GM21360 (cell line): ENCODE results near the gene ASTL.

ENCODE experiments used
- ATAC-seq: cut with Tn5 transposase; IDR thresholded peaks from one replicate; pipeline ENCODE4 v1.9.1; 2021; ENCODE audit warnings: mild to moderate bottlenecking, moderate library complexity; ENCODE audit not compliant: unreplicated experiment

Gene ASTL

DNA sequence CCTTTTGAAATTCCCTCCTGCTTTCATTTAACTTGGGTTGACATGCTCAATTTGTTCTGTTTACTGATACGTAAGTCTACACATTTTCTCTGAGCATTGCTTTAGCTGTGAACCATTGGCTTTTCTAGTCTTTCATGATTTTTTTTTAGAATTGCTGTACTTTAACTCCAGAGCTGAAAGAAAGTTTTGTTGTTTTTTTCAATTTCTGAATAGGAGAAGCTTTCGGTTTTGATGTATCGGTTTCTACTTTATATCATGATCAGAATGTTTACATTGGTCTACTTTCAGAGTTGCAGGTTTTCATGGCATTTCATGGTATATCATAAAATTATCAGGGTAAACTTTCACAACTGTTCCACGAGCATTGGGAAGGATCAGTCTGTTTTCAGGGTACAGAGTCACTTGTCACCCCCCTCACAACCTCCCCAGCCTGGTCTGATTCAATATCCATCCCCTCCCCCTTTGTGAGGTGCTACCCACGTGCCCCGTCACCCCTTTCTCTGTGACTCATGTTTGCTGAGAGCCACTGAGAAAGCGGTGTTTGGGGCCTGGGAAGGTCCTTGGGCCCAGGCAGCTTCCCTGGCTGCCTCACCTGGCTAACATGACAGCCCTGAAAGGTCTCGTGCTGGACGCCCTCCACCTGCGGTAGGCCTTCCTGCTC is 7.0 kb downstream of the ASTL start:
- ATAC-seq, result no peak

DNA sequence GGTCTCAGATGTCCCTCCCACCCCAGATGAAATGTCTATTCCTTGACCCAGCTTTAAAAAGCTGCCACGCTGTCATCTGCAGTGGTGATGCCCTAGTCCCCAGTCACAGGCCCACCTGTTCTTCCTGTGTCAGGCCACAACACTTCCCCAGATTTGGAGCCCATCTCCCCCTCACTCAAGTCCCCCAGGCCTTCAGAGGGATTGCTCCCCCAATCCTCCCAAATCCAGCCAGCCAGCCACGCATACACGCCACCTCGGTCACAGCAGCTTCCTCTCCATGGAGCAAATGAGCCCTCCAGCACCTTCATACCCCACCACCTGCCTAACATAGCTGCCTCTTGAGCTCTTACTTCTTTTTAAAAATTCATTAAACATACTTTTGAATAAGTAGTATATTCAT is 7.8 kb downstream of the ASTL start:
- no peak for ATAC-seq

DNA sequence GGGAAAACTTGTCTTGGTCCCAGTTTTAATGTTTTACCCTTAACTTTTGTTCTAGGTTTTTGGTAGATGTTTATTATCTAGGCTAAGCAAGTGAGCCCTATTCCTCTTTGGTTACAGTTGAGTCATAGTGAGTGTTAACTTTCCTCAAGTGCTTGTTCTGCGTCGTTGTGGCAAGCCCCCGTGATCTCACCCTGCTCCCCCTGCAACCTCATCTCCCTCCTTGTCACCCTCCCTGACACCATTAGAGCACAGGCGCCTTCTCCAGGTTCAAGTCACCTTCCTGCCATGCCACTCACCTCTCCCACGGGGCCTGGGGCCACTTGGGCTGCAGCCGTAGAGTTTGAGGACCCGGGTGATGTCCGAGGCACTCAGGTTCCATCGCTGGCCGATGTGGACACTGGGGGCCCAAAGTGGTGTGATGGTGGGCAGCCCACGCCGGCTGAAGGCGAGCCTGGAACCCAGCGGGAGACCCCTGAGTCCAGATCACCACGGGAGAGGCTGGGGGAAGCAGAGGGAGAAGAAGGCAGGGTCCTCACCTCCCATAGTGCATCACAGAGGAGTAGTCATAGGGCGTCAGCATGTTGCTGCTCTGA is 8.7 kb downstream of the ASTL start:
- no peak for ATAC-seq

DNA sequence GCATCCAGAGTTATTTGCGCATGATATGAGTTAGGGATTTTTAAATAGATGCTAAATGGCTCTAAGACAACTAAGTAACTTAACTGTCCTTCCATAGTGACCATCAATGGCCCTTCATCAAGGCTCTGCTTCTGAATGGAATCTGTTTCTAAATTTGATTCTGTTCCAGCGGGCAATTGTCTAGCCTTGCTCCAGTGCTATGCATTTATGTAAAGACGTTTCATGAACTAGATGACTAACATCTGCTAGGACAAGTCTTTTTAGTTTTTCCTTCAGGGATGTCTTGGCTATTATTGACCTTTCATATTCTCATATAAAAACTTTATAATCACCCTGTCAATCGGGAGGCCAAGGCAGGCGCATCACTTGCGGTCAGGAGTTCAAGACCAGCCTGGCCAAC is 9.8 kb downstream of the ASTL start:
- ATAC-seq, result no peak

DNA sequence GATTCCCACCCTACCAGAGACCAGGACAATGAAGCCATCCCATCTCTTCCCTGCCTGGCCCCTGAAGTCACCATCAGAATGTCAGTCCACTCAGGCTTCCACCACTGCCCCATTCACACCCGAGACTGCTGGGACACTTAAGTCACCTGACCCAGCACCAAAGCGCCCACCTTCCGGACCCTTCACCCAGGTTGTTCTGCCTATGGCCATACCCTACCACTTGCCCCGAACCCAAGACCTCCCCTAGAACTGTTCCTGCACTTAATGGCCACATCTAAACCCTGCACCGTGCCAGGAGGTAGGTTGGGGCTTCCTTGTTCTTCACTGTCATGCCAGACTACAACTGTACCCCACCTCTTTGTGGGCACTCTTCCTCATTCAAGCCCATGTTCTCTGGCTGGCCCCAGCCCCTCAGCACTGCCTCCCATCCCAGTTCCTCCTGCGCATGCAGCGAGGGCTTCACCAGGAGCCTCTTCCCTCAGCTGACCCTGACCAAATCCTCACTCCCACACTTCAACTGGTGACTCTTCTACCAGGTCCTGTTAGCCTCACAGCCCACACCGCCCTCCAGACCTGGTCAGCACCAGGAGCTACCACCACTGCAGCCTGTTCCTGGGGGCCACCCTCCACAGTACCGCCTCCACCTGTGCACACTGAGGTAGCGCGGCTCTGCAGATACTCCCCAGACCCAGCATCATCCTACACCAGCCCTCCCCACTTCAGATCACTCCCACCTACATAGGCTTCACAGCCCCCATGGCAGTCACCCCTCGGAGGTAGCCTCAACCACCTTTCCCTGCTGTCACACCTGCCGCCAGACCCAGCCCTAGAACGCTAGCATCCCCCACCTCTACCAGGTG is 13.7 kb downstream of the ASTL start:
- no peak for ATAC-seq

DNA sequence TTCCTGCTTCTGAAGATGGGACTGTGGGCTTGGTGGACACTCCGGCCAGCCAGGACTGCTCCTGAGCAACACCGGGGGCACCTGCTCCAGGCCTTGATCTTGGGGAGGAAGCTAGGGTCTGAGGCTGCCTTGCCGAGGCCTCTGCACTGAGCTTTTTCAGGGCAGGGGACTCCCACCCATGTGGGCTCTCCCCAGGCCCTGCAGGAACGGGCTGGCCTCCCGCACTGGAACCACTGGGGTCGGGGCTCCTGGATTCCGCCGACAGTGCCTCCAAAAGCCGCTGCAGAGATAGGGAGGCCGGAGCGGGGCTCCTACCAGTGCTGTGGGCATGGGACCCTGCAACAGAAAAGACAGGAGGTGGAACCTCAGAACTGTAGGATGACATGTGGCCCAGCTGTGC is 14.4 kb downstream of the ASTL start:
- ATAC-seq, result no peak

DNA sequence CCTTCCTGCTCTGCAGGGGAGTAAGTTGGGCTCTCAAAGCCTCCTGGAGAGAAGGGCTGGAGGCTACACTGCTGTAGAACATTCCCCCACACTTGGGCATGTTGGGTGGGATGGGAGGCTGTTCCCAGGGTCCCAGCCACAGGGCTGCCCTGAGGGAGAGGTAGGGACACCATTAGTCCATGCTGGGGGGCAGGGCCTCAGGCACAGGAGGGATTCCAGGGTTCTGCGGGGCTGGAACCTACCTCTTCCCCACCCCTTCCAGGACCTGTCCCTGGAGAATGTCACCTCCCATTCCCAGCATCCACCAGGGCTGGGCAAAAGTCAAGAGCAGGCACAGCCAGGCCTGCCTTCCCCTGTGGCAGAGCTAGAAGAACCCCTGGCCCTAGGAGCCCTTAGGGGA is 15.0 kb downstream of the ASTL start:
- ATAC-seq, result no peak

DNA sequence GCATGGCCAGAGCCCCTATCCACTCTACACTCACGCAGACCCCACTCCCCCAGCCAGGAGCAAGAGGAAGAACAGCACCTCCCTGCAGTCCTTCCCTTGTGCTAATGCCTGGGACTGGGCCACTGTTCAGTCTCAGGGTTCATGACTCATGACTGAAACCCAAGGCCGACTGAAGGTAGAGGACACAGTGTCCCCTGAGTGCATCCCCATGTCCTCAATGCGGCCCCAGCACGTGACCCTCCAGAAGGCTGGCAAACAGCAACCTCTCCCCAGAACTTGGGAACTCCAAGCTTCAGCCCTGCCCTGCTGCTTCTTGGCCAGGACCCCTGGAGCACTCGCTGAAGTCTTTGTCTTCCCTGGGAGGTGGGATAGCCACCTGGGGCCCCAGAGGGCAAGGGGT is 15.9 kb downstream of the ASTL start:
- no peak for ATAC-seq

DNA sequence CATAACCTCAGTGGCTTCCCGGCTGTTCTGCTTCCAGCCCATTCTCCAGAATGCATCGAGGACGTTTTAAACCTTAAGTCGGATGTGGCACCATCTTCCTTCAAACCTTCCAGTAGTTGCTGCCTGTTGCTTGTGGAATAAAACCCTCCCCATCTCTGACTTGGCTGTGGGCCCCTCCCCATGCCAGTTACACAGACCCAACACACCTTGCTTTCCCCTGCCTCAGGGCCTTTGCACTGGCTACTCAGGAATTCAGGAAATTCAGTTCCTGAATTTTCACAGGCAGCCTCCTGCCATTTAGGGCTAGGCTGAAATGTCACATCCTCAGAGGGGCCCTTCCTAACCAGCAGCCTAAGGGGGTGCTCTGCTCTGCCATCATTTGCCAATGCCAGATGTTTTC is 16.9 kb downstream of the ASTL start:
- ATAC-seq, result no peak

DNA sequence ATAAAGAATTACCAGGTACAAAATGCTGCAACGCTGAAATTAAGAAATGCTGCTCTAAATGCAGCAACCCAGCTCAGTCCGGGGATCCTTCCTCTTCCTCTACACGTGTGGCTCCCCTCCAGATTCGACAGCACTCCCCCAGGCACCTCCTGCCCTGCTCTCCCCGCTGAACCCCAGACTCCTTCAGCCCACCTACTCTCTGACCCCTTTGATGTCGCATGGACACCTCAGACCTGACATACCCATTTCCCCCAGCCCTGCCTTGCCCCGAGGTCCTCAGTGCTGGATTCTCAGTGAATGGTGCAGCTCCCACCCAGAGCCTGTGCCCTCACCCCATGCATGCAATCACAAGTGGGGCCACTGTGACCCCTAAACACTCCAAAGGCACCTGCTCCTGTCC is 17.3 kb downstream of the ASTL start:
- no peak for ATAC-seq

DNA sequence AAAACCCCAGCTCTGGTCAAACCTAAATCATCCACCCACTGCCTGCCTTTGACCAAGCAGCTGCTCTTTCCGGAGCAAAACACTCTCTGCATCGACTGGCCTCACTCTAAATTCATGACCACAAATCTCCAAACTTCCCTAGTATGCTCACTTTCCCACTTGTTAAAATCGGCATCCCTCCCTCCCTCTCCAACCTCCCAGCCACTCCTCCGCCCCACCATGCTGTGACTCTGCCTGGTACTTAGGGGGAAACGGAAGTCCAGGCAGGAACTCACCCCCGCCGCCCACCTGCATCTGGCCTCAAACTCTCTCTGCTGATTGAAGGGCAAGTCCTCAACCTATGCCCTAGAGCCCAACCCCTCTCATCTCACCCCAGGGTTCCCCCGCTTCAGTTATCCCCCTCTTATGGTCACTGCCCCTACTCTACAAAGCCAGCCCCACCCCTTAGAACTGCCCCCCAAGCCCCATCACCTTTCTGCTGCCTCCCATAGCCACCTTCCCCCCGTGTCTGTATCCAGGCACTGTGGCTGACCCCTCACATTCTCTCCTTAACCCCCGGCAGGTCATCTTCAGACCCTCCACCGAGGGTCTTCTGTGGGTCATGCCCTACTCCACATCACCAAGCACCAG is 18.1 kb downstream of the ASTL start:
- no peak for ATAC-seq

DNA sequence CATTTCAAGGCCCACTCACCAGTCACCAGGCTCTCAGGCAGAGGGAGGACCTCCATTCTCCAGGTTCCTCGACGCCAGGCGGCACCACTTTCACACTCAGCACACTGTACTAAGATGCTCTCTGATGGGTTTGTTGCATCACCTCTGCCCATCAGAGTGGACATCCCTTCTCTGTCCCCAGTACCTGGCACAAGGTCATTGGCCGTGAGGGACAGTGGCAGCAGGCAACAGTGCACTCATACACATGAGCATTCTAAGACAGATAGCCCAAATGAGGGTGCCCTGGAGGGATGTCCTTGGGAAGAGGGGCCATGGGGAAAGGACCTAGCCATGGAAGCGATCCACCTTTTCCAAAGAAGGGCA is 18.9 kb downstream of the ASTL start:
- no peak for ATAC-seq

DNA sequence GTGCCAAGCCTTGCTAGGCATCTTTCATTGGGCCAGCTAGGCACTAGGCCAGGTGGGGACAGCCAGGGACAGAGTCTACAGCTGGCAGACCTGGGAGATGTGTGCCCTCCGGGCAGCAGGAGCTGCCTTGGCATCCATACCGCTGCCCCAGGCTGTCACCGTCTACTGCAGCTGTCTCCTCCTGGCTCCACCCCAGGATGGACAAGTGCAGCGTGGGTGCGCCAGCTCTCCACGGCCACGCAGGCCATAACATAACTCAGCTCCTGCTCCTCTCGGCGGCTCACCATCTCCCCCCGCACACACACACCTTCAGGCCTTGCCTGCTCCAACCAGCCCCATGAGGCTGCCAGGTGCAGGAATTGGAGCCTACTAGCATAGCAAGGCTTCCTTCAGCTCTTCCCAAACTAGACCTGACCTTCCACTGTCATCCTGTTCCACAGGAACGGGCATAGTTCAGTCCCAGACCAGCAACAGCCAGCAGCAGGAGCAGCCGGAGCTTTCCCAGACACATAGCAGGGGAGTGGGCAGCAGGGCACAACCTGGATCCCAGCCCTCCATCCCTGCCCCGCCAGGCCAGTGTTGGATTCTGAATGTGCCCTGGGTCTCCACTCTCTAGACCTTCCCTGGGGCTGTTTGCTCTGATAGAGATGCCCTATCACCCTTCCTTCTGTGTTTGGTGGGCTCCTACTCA is 19.5 kb downstream of the ASTL start:
- no peak for ATAC-seq

DNA sequence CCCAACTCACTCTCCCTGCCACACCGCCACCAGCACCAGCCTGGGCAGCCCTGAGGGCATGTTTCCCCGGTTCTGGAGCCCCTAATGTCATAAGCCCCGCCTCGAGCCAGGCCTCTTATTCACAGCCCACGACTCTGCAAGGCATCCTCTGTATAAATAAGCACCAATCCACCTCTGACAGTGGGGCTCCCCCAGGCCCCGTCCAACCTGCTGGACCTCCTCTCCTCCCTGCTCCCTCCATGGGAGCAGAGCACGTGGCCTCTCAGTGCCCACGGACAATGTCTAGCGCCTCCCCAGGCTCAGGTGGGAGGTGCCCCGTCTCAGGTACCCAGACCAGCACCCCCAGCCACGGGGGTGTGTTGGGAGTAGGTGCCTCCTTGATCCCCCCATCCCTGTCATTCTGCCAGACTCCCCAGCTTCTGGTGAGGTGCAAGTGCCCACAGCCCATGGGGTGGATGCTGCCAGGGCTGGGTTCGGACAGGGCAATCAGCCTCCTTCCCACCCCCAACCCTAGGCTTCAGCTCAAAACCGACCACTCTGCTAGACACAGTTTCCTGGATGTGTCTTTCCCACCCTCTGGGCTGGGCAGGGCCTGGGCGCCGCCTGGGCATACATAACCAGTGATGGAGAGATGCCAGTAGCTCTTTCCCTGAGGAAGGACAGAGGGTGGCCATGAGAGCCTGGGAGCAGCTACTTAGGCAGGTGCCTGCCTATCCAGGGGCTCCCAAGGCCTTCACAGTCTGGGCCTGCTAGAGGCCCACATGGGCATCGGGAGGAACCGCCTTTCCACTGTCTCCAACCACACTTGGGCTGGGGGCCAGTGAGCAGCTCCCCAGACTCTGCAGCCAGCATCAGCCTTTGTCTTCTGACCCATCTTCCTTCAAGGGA is 20.4 kb downstream of the ASTL start:
- ATAC-seq, result no peak

DNA sequence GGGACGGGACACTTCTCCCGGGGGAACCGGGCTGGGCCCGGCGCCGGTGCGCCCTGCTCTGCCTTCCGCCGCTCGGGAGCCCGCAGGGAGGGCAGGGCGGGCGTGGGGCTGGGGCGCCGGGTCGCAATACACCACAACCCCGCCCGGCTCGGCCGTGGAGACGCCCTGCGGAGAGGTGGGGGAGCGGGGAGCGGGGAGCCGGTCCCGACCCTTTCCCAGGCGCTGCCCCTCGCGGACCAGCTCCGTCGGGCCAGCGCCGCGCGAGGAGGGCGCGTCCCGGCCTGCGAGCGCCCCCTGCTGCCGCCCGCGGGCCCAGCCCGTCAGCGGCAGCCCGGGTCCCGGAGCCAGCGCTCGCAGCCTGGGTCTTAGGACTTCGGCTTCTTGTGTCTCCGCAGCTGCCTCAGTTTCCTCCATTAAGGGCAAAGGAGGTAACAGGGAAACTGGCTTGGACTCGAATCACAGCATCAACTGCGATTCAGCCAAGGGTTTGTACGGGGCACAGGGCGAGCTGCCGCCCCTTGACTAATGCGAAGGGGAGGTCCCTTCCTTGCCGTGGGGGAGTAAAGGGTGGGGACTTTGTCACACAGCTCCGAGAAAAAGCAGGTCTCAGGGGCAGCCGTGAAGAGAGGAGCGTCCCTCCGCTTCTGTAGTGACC is 21.3 kb downstream of the ASTL start:
- peak; percentile 62 for ATAC-seq

DNA sequence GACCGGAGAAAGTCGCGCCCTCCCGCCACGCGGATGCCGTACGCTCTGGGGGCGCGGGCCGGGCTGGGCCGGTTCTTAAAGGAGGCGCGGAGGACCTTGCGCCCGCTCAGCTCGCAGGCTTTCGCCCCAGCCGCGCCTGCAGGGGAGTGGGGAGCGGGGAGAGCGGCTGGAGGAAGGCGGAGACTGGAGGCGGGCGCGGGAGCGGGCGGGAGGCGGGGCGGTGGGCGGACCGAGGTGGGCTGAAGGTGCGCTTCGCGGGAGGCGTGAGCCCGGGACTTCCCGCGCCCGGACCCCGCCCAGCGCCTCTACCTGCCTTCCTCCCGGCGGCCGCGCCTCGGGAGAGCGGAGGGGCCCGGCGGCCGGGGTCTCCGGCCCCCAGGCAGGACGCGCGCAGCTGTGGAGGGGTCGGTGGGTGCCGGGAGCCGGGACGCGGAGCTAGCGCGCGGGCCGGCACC is 21.9 kb downstream of the ASTL start, which contains the start of gene ADRA2B:
TSS of gene ADRA2B (minus strand) at position 148 of the 455 bp plus-strand sequence. CDS start 422 bp downstream, outside the sequence.
- peak; percentile 45 for ATAC-seq

DNA sequence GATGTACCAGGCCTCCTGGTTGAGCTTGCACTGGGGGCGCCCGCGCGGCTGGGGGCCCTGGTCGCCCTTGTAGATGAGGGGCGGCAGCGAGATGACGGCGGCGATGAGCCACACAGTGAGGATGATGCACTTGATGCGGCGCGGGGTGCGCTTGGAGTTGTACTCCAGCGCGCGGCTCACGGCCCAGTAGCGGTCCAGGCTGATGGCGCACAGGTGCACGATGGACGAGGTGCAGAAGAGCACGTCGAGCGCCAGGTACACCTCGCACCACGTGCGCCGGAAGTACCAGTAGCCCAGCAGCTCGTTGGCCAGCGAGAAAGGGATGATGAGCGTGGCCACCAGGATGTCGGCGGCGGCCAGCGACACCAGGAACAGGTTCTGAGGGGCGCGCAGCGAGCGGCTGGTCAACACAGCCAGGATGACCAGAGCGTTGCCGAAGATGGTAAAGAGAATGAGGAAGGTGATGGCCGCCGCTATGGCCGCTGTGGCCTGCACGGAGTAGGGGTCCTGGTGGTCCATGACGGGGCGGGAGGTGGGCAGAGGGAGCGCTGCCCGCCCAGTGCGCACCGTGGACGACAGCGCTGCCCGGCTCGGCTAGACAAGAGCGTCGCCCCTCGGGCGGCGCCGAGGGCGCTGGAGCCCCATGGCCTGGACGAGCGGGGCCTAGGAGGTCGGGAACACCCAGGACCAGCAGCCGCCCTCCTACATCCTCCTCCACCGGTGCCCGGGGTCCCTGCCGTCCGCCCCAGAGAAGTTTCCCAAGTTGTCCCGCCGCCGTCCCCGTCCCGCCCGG is 22.5 kb downstream of the ASTL start:
- no peak for ATAC-seq

DNA sequence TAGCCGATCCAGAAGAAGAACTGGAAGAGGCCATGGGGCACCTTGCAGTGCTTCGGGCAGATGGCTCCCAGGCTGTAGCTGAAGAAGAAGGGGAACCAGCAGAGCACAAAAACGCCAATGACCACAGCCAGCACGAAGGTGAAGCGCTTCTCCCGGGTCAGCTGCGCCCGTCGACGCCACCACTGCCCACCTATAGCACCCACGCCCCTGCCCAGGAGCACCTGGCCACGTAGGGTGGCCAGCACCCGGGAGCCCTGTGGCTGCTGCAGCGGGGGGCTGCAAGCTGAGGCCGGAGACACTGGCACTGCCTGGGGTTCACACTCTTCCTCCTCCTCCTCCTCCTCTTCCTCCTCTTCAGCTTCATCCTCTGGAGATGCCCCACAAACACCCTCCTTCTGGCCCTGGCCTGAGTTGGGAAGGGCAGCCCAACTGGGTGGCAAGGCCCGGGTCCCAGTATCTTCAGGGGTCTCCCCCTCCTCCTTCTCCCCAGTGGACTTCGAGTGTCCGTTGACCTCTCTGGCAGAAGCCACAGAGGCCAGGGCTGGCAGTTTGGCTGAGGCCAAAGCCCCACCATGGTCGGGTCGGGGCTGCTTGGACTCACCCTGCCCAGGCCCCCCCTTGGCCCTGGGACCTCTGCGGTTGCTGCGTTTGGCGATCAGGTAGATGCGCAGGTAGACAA is 23.3 kb downstream of the ASTL start:
- ATAC-seq, result no peak
